ENCODE results near the gene TGFB1. TPM values are rescaled to one million over a fixed set of nuclear protein-coding genes. Genes with fewer than 3 reads are reported as not detected.

The TGFB1 gene
- total RNA-seq, 1 experiment from 2014 or later, result 54.6 TPM

DNA sequence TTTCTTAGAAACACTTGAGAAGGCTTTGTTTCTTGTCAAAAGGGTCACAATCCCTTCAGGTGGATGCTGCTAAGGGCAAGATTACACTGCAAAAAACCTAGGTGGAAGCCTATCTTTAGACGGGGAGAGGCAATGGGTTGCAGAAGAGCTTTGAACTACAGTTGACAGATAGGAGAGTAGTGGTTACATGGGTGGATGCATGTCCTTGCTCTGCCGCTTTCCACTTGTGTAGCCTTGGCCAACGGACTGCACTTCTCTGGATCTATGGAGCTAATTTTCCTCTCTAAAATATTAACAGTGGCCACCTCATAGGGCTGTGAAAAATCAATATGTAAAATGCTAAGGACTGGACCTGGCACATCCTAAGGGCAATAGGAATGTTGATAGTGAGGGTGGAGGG lies 44.9 kb upstream of the TGFB1 start:
- Histone ChIP-seq H3K36me3 (ENCODE audit: control insufficient read depth in 1 of 2, insufficient read depth in 2 of 2, low read length in 2 of 2) (no peaks in the 10 kb centered on the region), H3K27me3 (ENCODE audit: insufficient read depth, low read length) (no peaks in the 10 kb centered on the region), H3K9me3 (ENCODE audit: control insufficient read depth in 1 of 2, insufficient read depth in 1 of 2, low read depth in 1 of 2, low read length in 2 of 2) (no peaks in the 10 kb centered on the region), H3K79me2 (ENCODE audit: insufficient read depth, low read length) (peaks cover 42% of the 10 kb centered on the region), H3K4me1 (ENCODE audit: control insufficient read depth in 1 of 2, insufficient read depth in 2 of 2, low read length in 2 of 2) (peaks cover 12 to 21% of the 10 kb centered on the region in 2 experiments), H3K9ac (ENCODE audit: low read length) (peak overlapping the region; percentile 92), H3K27ac (ENCODE audit: low read depth, low read length) (no peak overlapping the region), H2AFZ (ENCODE audit: low read depth, low read length, poor library complexity, severe bottlenecking) (no peak overlapping the region), H4K20me1 (ENCODE audit: insufficient read depth) (no peaks in the 10 kb centered on the region), H3K9me2 (ENCODE audit: insufficient read depth) (no peaks in the 10 kb centered on the region), H3K4me3 (replicated peaks in 1 of 2; ENCODE audit: low read depth in 1 of 2, low read length in 2 of 2) (peak overlapping the region; percentile 60 to 93), H3K4me2 (ENCODE audit: low read length) (peak overlapping the region; percentile 83)
- intact Hi-C loops (cut with micrococcal nuclease), result no loop called here
- no TSS peak for BruUV-seq (replicated peaks)
- no peak for TF ChIP-seq JUND (IDR thresholded peaks at IDR 0.05)
- TF ChIP-seq, protein P1, sequence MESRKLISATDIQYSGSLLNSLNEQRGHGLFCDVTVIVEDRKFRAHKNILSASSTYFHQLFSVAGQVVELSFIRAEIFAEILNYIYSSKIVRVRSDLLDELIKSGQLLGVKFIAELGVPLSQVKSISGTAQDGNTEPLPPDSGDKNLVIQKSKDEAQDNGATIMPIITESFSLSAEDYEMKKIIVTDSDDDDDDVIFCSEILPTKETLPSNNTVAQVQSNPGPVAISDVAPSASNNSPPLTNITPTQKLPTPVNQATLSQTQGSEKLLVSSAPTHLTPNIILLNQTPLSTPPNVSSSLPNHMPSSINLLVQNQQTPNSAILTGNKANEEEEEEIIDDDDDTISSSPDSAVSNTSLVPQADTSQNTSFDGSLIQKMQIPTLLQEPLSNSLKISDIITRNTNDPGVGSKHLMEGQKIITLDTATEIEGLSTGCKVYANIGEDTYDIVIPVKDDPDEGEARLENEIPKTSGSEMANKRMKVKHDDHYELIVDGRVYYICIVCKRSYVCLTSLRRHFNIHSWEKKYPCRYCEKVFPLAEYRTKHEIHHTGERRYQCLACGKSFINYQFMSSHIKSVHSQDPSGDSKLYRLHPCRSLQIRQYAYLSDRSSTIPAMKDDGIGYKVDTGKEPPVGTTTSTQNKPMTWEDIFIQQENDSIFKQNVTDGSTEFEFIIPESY (IDR thresholded peaks at IDR 0.05; ENCODE audit: extremely low read depth, insufficient replicate concordance, low read length), result no peak
- no peak for TF ChIP-seq EZH2phosphoT487 (IDR thresholded peaks at IDR 0.05; ENCODE audit: borderline replicate concordance)
- TF ChIP-seq, protein P2, sequence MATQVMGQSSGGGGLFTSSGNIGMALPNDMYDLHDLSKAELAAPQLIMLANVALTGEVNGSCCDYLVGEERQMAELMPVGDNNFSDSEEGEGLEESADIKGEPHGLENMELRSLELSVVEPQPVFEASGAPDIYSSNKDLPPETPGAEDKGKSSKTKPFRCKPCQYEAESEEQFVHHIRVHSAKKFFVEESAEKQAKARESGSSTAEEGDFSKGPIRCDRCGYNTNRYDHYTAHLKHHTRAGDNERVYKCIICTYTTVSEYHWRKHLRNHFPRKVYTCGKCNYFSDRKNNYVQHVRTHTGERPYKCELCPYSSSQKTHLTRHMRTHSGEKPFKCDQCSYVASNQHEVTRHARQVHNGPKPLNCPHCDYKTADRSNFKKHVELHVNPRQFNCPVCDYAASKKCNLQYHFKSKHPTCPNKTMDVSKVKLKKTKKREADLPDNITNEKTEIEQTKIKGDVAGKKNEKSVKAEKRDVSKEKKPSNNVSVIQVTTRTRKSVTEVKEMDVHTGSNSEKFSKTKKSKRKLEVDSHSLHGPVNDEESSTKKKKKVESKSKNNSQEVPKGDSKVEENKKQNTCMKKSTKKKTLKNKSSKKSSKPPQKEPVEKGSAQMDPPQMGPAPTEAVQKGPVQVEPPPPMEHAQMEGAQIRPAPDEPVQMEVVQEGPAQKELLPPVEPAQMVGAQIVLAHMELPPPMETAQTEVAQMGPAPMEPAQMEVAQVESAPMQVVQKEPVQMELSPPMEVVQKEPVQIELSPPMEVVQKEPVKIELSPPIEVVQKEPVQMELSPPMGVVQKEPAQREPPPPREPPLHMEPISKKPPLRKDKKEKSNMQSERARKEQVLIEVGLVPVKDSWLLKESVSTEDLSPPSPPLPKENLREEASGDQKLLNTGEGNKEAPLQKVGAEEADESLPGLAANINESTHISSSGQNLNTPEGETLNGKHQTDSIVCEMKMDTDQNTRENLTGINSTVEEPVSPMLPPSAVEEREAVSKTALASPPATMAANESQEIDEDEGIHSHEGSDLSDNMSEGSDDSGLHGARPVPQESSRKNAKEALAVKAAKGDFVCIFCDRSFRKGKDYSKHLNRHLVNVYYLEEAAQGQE (IDR thresholded peaks at IDR 0.05; ENCODE audit: low read depth), result no peak
- no peak for TF ChIP-seq SIN3A (IDR thresholded peaks at IDR 0.05; ENCODE audit: low read depth)
- no peak for TF ChIP-seq SP1 (IDR thresholded peaks at IDR 0.05; ENCODE audit: low read depth)
- TF ChIP-seq, protein P3, sequence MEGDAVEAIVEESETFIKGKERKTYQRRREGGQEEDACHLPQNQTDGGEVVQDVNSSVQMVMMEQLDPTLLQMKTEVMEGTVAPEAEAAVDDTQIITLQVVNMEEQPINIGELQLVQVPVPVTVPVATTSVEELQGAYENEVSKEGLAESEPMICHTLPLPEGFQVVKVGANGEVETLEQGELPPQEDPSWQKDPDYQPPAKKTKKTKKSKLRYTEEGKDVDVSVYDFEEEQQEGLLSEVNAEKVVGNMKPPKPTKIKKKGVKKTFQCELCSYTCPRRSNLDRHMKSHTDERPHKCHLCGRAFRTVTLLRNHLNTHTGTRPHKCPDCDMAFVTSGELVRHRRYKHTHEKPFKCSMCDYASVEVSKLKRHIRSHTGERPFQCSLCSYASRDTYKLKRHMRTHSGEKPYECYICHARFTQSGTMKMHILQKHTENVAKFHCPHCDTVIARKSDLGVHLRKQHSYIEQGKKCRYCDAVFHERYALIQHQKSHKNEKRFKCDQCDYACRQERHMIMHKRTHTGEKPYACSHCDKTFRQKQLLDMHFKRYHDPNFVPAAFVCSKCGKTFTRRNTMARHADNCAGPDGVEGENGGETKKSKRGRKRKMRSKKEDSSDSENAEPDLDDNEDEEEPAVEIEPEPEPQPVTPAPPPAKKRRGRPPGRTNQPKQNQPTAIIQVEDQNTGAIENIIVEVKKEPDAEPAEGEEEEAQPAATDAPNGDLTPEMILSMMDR (IDR thresholded peaks at IDR 0.05 in 2 of 3, conservative IDR thresholded peaks at IDR 0.05 in 1 of 3; ENCODE audit: borderline replicate concordance in 1 of 3, insufficient read depth in 1 of 3, low read depth in 2 of 3, low read length in 2 of 3), result no peak
- TF ChIP-seq, protein P4, sequence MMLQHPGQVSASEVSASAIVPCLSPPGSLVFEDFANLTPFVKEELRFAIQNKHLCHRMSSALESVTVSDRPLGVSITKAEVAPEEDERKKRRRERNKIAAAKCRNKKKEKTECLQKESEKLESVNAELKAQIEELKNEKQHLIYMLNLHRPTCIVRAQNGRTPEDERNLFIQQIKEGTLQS (IDR thresholded peaks at IDR 0.05), result no peak
- TF ChIP-seq, protein P5, sequence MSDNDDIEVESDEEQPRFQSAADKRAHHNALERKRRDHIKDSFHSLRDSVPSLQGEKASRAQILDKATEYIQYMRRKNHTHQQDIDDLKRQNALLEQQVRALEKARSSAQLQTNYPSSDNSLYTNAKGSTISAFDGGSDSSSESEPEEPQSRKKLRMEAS (IDR thresholded peaks at IDR 0.05), result no peak
- TF ChIP-seq POLR2A (IDR thresholded peaks at IDR 0.05; ENCODE audit: borderline replicate concordance, extremely low read depth, insufficient read depth, insufficient read length), result no peak
- TF ChIP-seq EZH2 (IDR thresholded peaks at IDR 0.05), result no peak
- no peak for TF ChIP-seq FOSL1 (IDR thresholded peaks at IDR 0.05; ENCODE audit: low read depth)
- TF ChIP-seq CBX3 (IDR thresholded peaks at IDR 0.05; ENCODE audit: low read depth), result no peak
- no peak for TF ChIP-seq POLR2AphosphoS5 (IDR thresholded peaks at IDR 0.05; ENCODE audit: low read depth, low read length)
- ChIA-PET RAD21 (ENCODE audit: low non-redundant PET in 1 of 2, low total read pairs in 2 of 2, uncharacterized antibody in 2 of 2, unreplicated experiment in 2 of 2) (no interaction called here), POLR2A (no interaction called here), CTCF (no interaction called here)
- DNase-seq (ENCODE audit: low read depth, low spot score) (no peak), ATAC-seq (no peak)
